ENCODE results near the gene CAPG. TPM values are rescaled to one million over a fixed set of nuclear protein-coding genes. Genes with fewer than 3 reads are reported as not detected.
A peak's percentile ranks its signal among the peaks of the same experiment; 100 is the strongest.
"Not testable (repeated sequence)": the region's sequence is repeated elsewhere in the genome, so short reads cannot be mapped to it uniquely, and the experiment has no call there.

Gene CAPG
- total RNA-seq, 4 donors from 2014 or later: 18.3 to 92.1 (median 45.2) TPM

DNA sequence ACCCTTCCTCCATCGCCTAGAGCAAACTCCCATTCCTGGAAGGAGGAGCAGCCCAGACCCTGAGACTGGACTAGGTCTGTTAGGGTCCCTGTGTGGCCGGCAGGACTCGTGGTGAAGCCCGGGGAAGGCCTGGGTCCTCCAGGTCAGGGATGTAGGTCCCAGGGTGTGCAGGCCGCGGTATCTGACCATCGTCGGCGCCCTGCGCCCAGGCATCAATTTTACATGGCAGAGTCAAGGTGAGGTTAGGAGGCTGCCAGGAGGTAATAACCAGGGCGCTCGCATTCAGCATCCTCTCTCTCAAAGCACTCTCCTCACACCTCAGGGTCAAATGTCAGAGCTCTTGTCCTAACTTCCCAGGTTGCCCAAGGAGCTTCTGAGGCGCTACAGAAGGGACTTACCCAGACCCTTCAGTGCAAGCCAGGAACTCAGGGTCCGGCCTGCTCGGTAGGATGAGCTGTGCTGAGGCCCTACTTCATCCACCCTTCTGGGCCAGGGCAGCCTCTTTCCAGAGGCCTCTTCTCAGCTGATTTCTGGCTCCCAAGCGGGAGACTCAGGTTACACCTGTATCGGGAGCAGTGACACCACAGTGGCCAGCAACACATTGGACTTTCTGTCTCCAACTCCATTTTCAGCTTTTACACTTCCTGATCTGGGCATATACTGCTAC lies 9.0 kb upstream of the CAPG start:
- no peak for TF ChIP-seq POLR2A (IDR thresholded peaks at IDR 0.05)
- TF ChIP-seq EP300 (IDR thresholded peaks at IDR 0.05; ENCODE audit: low read depth): no peak
- no peak for TF ChIP-seq POLR2AphosphoS5 (IDR thresholded peaks at IDR 0.05)
- TF ChIP-seq, protein P1, sequence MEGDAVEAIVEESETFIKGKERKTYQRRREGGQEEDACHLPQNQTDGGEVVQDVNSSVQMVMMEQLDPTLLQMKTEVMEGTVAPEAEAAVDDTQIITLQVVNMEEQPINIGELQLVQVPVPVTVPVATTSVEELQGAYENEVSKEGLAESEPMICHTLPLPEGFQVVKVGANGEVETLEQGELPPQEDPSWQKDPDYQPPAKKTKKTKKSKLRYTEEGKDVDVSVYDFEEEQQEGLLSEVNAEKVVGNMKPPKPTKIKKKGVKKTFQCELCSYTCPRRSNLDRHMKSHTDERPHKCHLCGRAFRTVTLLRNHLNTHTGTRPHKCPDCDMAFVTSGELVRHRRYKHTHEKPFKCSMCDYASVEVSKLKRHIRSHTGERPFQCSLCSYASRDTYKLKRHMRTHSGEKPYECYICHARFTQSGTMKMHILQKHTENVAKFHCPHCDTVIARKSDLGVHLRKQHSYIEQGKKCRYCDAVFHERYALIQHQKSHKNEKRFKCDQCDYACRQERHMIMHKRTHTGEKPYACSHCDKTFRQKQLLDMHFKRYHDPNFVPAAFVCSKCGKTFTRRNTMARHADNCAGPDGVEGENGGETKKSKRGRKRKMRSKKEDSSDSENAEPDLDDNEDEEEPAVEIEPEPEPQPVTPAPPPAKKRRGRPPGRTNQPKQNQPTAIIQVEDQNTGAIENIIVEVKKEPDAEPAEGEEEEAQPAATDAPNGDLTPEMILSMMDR (IDR thresholded peaks at IDR 0.05): no peak
- no peak for DNase-seq
- peaks cover 20 to 46% (median 33%) of the 10 kb centered on the region in 4 donors for H3K4me1 ChIP-seq
- no peaks in the 10 kb centered on the region for H3K9me3 ChIP-seq
- in situ Hi-C loops (cut with MboI; ENCODE audit: low pct_ligation_motif_present in 1 of 4, low pct_unique_long_range_greater_than_20kb in 1 of 4, low sequenced_read_pairs in 3 of 4) (no loop called here), intact Hi-C loops (cut with DNase I; ENCODE audit: low total_unique reads) (no loop called here)
- H3K27me3 ChIP-seq: no peaks in the 10 kb centered on the region
- H3K4me3 ChIP-seq: peak overlapping the region; percentile 49 to 65 (median 62)
- no peaks in the 10 kb centered on the region for H3K36me3 ChIP-seq
- WGBS, 2 donors (ENCODE audit: low coverage in 1 of 2): 52 to 100% methylated on average over 1 to 17 of the region's 17 CpGs
- peak overlapping the region; percentile 92 to 94 (median 92) for H3K27ac ChIP-seq

DNA sequence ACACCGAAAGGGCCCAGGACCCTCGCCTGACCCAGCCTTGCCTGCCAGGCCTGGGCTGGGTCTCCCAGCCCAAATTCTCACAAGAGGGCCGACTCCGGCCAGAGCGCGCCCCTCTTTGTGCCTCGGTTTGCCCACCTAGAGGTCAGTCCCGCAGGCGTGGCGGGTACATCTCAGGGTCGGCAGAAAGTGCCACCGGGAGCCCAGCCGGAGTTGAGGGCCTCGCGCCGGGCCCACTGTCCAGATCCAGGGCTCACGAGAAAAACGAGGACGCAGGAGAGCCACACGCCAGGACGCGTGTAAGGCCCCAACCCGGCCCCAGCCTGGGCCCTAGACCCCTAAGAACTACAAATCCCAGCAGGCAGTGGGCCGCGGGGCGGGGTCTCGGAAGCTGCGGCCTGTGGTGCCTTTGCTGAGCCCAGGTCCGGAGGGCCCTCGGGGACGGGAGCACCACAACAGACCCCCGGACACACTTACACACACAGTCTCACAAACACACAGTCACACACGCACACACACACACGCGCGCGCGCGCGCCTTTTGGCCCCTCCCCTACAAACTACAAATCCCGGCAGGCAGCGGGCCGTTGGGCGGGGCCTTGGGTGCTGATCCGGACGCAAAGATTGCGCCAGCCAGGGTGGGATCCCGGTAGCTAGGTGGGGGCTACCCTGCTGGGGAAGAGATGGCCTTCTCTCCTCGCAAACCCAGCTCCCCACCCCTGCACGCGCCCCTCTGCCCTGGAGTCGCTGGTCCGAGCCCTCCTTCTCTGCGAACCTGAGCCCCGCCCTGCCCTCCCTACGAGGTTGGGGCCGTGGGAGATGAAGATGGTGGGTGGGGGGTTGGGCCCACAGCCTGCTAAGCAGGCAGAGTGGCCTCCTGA lies 8.2 kb upstream of the CAPG start, which contains the start of gene SH2D6:
TSS of gene SH2D6 (plus strand) at position 583 of the 877 bp plus-strand sequence. CDS start 10,752 bp downstream, outside the sequence.
- intact Hi-C loops (cut with DNase I; ENCODE audit: low total_unique reads) (no loop called here), in situ Hi-C loops (cut with MboI; ENCODE audit: low pct_ligation_motif_present in 1 of 4, low pct_unique_long_range_greater_than_20kb in 1 of 4, low sequenced_read_pairs in 3 of 4) (no loop called here)
- peak within 1 kb of the TSS; percentile 49 to 65 (median 62) for H3K4me3 ChIP-seq
- no peaks in the 10 kb centered on the region for H3K9me3 ChIP-seq
- no peaks in the 10 kb centered on the region for H3K36me3 ChIP-seq
- H3K27ac ChIP-seq: peak within 1 kb of the TSS; percentile 92 to 94 (median 92)
- DNase-seq: peak; percentile 88
- TF ChIP-seq POLR2AphosphoS5 (IDR thresholded peaks at IDR 0.05): peak; percentile 48 to 81 (median 72)
- peak; percentile 69 for TF ChIP-seq POLR2A (IDR thresholded peaks at IDR 0.05)
- no peak for TF ChIP-seq EP300 (IDR thresholded peaks at IDR 0.05; ENCODE audit: low read depth)
- peaks cover 20 to 54% (median 40%) of the 10 kb centered on the region in 4 donors for H3K4me1 ChIP-seq
- WGBS, 2 donors (ENCODE audit: low coverage in 1 of 2): 44% methylated on average over 21 of the region's 57 CpGs; no CpG with 5 or more reads in 1 of the 2 donors
- H3K27me3 ChIP-seq: no peaks in the 10 kb centered on the region

DNA sequence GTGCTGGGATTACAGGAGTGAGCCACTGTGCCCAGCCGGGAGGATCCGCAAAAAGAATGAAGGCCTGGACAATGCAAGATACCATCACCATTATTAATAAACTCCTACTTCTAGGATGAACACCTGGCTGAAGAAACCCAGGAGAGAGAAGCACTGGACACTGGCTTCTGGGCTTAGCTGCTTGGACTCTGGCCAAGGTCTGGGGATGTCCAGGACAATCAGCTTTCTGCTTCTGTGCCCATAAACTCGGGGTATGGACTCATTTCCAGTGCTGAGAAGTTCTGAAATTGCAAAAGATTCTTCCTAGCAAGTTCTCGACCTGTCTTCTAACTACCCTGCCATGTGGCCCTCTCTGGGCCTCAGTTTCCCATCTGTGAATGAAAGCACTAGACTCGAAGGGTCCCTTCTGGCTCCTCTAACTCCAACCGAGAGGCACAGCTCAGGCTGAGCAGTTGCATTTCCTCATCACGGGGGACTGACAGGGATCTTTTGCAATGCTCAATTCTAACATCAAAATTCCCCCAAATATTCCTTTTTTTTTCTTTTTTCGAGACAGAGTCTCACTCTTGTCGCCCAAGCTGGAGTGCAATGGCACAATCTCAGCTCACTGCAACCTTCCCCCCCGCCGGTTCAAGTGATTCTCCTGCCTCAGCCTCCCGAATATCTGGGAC lies 5.9 kb upstream of the CAPG start:
- intact Hi-C loops (cut with DNase I; ENCODE audit: low total_unique reads) (no loop called here), in situ Hi-C loops (cut with MboI; ENCODE audit: low pct_ligation_motif_present in 1 of 4, low pct_unique_long_range_greater_than_20kb in 1 of 4, low sequenced_read_pairs in 3 of 4) (no loop called here)
- no peak for TF ChIP-seq POLR2A (IDR thresholded peaks at IDR 0.05)
- TF ChIP-seq EP300 (IDR thresholded peaks at IDR 0.05; ENCODE audit: low read depth): no peak
- Histone ChIP-seq H3K27ac (no peak overlapping the region), H3K4me1 (peaks cover 19 to 49% (median 37%) of the 10 kb centered on the region in 4 donors), H3K4me3 (no peak overlapping the region), H3K9me3 (no peaks in the 10 kb centered on the region), H3K27me3 (no peaks in the 10 kb centered on the region), H3K36me3 (no peaks in the 10 kb centered on the region)
- WGBS, 2 donors (ENCODE audit: low coverage in 1 of 2): 79 to 92% methylated on average over 8 to 12 of the region's 12 CpGs
- DNase-seq: no peak

DNA sequence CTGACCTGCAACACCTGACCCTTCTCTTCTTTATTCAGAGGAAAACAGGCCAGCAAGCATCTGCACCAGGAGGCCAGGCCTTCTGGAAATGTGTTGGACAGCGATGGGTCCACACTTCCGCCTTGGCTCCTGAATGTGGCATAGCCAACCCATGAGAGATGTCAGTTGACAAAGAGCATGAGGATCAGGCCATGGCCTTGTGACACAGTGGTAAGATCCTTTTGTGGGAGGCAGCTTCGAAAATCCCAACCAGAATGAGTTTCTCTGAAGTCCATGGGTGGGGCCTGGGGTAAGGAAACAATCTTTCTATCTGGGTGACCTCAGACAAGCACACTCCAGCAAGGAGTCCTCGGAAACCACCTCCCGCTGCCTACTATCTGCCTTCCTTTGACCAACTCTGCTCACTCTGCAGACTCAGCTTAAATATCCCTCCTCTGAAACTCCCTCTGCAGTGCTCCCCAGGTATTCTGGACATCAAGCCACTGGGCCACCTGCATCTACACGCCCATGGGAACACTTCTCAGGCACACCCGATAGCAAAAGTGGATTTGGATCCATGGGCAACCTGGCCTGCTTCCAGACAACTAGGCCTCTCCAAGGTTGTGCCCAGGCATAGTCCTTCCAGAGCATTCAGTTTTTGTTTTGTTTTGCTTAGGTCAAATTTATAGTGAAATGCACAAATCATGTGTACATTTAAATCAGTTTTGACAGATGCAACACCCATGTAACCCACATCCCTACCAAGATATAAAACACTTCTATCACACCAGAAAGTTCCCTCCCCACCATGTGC lies 4.8 kb upstream of the CAPG start:
- Histone ChIP-seq H3K4me3 (no peak overlapping the region), H3K27ac (no peak overlapping the region), H3K36me3 (no peaks in the 10 kb centered on the region), H3K4me1 (peaks cover 13 to 48% (median 37%) of the 10 kb centered on the region in 4 donors), H3K27me3 (no peaks in the 10 kb centered on the region), H3K9me3 (no peaks in the 10 kb centered on the region)
- WGBS, 2 donors (ENCODE audit: low coverage in 1 of 2): 72 to 76% methylated on average over 5 to 7 of the region's 7 CpGs
- TF ChIP-seq EP300 (IDR thresholded peaks at IDR 0.05; ENCODE audit: low read depth): no peak
- TF ChIP-seq POLR2A (IDR thresholded peaks at IDR 0.05): no peak
- TF ChIP-seq, protein P1 (IDR thresholded peaks at IDR 0.05): no peak
- no peak for TF ChIP-seq POLR2AphosphoS5 (IDR thresholded peaks at IDR 0.05)
- in situ Hi-C loops (cut with MboI; ENCODE audit: low pct_ligation_motif_present in 1 of 4, low pct_unique_long_range_greater_than_20kb in 1 of 4, low sequenced_read_pairs in 3 of 4) (no loop called here), intact Hi-C loops (cut with DNase I; ENCODE audit: low total_unique reads) (no loop called here)
- no peak for DNase-seq

DNA sequence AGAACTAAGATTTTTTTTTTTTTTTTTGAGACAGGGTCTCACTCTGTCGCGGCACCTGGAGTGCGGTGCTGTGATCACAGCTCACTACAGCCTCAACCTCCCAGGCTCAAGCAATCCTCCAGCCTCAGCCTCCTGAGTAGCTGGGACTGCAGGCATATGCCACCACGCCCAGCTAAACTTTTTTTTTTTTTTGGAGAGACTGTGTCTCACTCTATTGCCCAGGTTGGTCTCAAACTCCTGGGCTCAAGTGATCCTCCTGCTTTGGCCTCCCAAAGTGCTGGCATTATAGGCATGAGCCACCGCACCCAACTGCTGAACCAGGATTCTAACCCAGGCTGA lies 4.2 kb upstream of the CAPG start:
- 77 to 100% methylated on average over 1 to 5 of the region's 5 CpGs for WGBS, 2 donors (ENCODE audit: low coverage in 1 of 2)
- peak overlapping the region in 3 of 4 donors; percentile 48 to 74 (median 69) for H3K27ac ChIP-seq
- H3K27me3 ChIP-seq; H3K9me3 ChIP-seq; H3K36me3 ChIP-seq; DNase-seq; intact Hi-C loops (cut with DNase I; ENCODE audit: low total_unique reads); in situ Hi-C loops (cut with MboI; ENCODE audit: low pct_ligation_motif_present in 1 of 4, low pct_unique_long_range_greater_than_20kb in 1 of 4, low sequenced_read_pairs in 3 of 4); H3K4me3 ChIP-seq: not testable (repeated sequence)
- peaks cover 13 to 48% (median 39%) of the 10 kb centered on the region in 4 donors for H3K4me1 ChIP-seq

All from transverse colon (tissue), 4 donors.